Lung (tissue), 12 donors: ENCODE results near the gene BTN3A1. TPM values are rescaled to one million over a fixed set of nuclear protein-coding genes. Genes with fewer than 3 reads are reported as not detected.

Experiments
- ATAC-seq: fragments of 200-7000 bp; cut with Tn5 transposase; one replicate; pipeline ENCODE4 v1.9.1; 2020; ENCODE audit warnings: moderate number of reproducible peaks; ENCODE audit not compliant: insufficient read depth, low FRiP score
- DNase-seq, 3 donors: peaks; one replicate each; pipeline ENCODE4 v3.0.0-alpha.2; 2013 to 2017
- H3K27ac ChIP-seq, 2 donors: one replicate each; pipeline ENCODE4 v1.5.1; 2013; ENCODE audit warnings: mild to moderate bottlenecking in 2 of 2, moderate library complexity in 2 of 2, control low read depth in 1 of 2, inconsistent platforms in 1 of 2, low read depth in 1 of 2, low read length in 1 of 2
- H3K27me3 ChIP-seq, 3 donors: one replicate each; pipeline ENCODE4 v1.5.1; 2013; ENCODE audit warnings: low read length in 2 of 3; ENCODE audit not compliant: control insufficient read depth in 3 of 3, insufficient read depth in 3 of 3
- H3K36me3 ChIP-seq, 4 donors: one replicate each; pipeline ENCODE4 v1.5.1; 2013; ENCODE audit warnings: low read length in 4 of 4, mild to moderate bottlenecking in 1 of 4, moderate library complexity in 1 of 4; ENCODE audit not compliant: control insufficient read depth in 4 of 4, insufficient read depth in 4 of 4
- H3K4me1 ChIP-seq, 5 donors: one replicate each; pipeline ENCODE4 v1.5.1; 2013; ENCODE audit warnings: low read length in 5 of 5, mild to moderate bottlenecking in 2 of 5, moderate library complexity in 1 of 5; ENCODE audit not compliant: control insufficient read depth in 5 of 5, insufficient read depth in 5 of 5
- H3K4me3 ChIP-seq: one replicate; pipeline ENCODE4 v1.5.1; 2013; ENCODE audit warnings: mild to moderate bottlenecking, control low read depth, moderate library complexity
- H3K9ac ChIP-seq, 2 donors: one replicate each; pipeline ENCODE4 v1.5.1; 2013; ENCODE audit warnings: low read length in 2 of 2, control low read depth in 1 of 2; ENCODE audit not compliant: insufficient read depth in 1 of 2
- H3K9me3 ChIP-seq, 4 donors: one replicate each; pipeline ENCODE4 v1.5.1; 2013; ENCODE audit warnings: low read length in 3 of 4, mild to moderate bottlenecking in 1 of 4, moderate library complexity in 1 of 4; ENCODE audit not compliant: control insufficient read depth in 4 of 4, insufficient read depth in 3 of 4
- CTCF ChIP-seq: IDR thresholded peaks from 2 replicates; pipeline ENCODE4 v1.5.1; 2012; ENCODE audit warnings: mild to moderate bottlenecking; ENCODE audit errors: control extremely low read depth, extremely low read depth
- WGBS, 2 donors: extraction: QIAGEN DNeasy Blood & Tissue Kit; methylation state at CpG; one replicate each; pipeline ENCODE4 v1.1.7; 2013; 5-methylcytosine and 5-hydroxymethylcytosine counted together
- polyA plus RNA-seq, 2 donors: library from polyadenylated mRNA; stranded (reverse); fragments of 200-250 nt; gene quantifications; one replicate each; pipeline ENCODE4 v1.2.1, GENCODE V29; 2013
- total RNA-seq, 2 donors: library from RNA; depleted of rRNA in 1 of 2; stranded (reverse); fragments of >200 nt in 1 of 2; gene quantifications; one replicate each; pipeline ENCODE4 v1.2.1, GENCODE V29; 2014 to 2021
- donor health status: control.
- donor health status: control.
- donor health status: Bipolar disorder and iron deficiency.
- donor health status: healthy.
- donor health status: DM: yes; HTN: yes; CAD: no.

Gene BTN3A1
- total and polyA plus RNA-seq, 4 donors, result 14.4 to 60.1 (median 22.5) TPM

- no peak for DNase-seq
- no peak for TF ChIP-seq CTCF
- no peak overlapping the region for H3K4me3 ChIP-seq
- no peak overlapping the region for H3K27ac ChIP-seq
- no peaks in the 10 kb centered on the region for H3K9me3 ChIP-seq
- WGBS, 2 donors, result 77 to 80% methylated on average over 6 of the region's 6 CpGs
- H3K36me3 ChIP-seq, result peaks cover 0 to 10% (median 4%) of the 10 kb centered on the region in 4 donors
- peaks cover 0 to 9% (median 0%) of the 10 kb centered on the region in 5 donors for H3K4me1 ChIP-seq
- no peak for ATAC-seq
- H3K9ac ChIP-seq, result no peak overlapping the region
- H3K27me3 ChIP-seq, result no peaks in the 10 kb centered on the region
Observed at GRCh38 chr6:26388014-26388413, 14.1 kb upstream of the BTN3A1 start.

- WGBS, 2 donors, result 95 to 100% methylated on average over 1 of the region's 1 CpG
- no peak overlapping the region for H3K4me3 ChIP-seq
- H3K9ac ChIP-seq, result no peak overlapping the region
- H3K27me3 ChIP-seq, result no peaks in the 10 kb centered on the region
- no peaks in the 10 kb centered on the region for H3K9me3 ChIP-seq
- peaks cover 0 to 7% (median 0%) of the 10 kb centered on the region in 5 donors for H3K4me1 ChIP-seq
- DNase-seq (no peak), ATAC-seq (no peak)
- H3K36me3 ChIP-seq, result peaks cover 0 to 10% (median 4%) of the 10 kb centered on the region in 4 donors
- TF ChIP-seq CTCF, result no peak
- H3K27ac ChIP-seq, result no peak overlapping the region
Observed at GRCh38 chr6:26388441-26388840, 13.6 kb upstream of the BTN3A1 start.

GRCh38 chr6:26389349-26389894 lies 12.7 kb upstream of the BTN3A1 start:
- Histone ChIP-seq H3K36me3 (peaks cover 0 to 10% (median 4%) of the 10 kb centered on the region in 4 donors), H3K4me1 (peaks cover 0 to 4% (median 0%) of the 10 kb centered on the region in 5 donors), H3K4me3 (no peak overlapping the region), H3K27ac (no peak overlapping the region), H3K27me3 (no peaks in the 10 kb centered on the region), H3K9me3 (no peaks in the 10 kb centered on the region), H3K9ac (no peak overlapping the region)
- TF ChIP-seq CTCF, result no peak
- DNase-seq, result no peak
- no peak for ATAC-seq
- 77 to 89% methylated on average over 4 of the region's 4 CpGs for WGBS, 2 donors

GRCh38 chr6:26390531-26390930 lies 11.5 kb upstream of the BTN3A1 start:
- H3K27ac ChIP-seq, result no peak overlapping the region
- peaks cover 0 to 5% (median 0%) of the 10 kb centered on the region in 5 donors for H3K4me1 ChIP-seq
- no peak for ATAC-seq
- TF ChIP-seq CTCF, result no peak
- DNase-seq, result no peak
- no peaks in the 10 kb centered on the region for H3K27me3 ChIP-seq
- no peak overlapping the region for H3K9ac ChIP-seq
- H3K4me3 ChIP-seq, result no peak overlapping the region
- H3K9me3 ChIP-seq, result no peaks in the 10 kb centered on the region
- 63 to 69% methylated on average over 5 of the region's 5 CpGs for WGBS, 2 donors
- H3K36me3 ChIP-seq, result peaks cover 0 to 10% (median 4%) of the 10 kb centered on the region in 4 donors
